ENCODE results near the gene ALKBH6. TPM values are rescaled to one million over a fixed set of nuclear protein-coding genes. Genes with fewer than 3 reads are reported as not detected.

Gene ALKBH6
- total and polyA plus RNA-seq, 4 donors: 10.3 to 25.6 (median 14.6) TPM

DNA sequence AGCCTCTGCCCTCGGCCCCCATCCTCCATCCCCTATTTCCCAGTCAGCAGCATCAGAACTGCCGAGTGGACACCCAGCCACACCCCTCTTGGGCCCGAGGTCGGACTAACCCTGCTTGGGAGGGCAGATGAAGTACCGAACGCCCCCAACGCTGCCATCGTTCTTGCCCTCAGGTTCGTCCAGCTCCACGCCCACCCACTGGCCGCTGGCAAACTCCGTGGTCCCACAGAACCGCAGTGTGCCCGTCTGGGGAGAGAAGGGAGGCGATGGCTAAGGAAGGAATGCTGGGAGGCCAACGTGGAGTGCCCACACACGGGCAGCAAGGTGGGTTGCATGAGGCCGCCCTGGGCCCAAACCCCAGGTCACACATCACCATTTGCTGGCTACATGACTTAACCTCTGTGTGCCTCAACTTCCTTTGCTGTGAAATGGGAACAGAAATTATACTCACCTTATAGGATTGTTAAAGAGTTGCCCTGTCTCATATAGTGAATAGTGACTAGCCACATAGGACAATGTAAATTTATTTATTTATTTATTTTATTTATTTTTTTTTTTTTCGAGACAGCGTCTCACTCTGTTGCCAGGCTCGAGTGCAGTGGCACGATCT is 5.2 kb upstream of the ALKBH6 start:
- Histone ChIP-seq H3K9me3 (ENCODE audit: control insufficient read depth, low read length) (no peaks in the 10 kb centered on the region), H3K4me3 (ENCODE audit: low read length in 2 of 2) (no peak overlapping the region), H3K4me1 (ENCODE audit: control insufficient read depth in 1 of 2, insufficient read depth in 2 of 2, low read length in 2 of 2) (no peaks in the 10 kb centered on the region), H3K27me3 (ENCODE audit: control insufficient read depth in 1 of 2, insufficient read depth in 2 of 2, low read length in 1 of 2) (no peaks in the 10 kb centered on the region), H3K36me3 (ENCODE audit: control insufficient read depth in 1 of 2, insufficient read depth in 2 of 2, low read length in 1 of 2) (peaks cover 0 to 3% of the 10 kb centered on the region in 2 donors), H3K27ac (ENCODE audit: low read depth in 1 of 2, low read length in 2 of 2) (no peak overlapping the region)
- ATAC-seq (ENCODE audit: low FRiP score) (no peak), DNase-seq (no peak)
- 89 to 92% methylated on average over 22 of the region's 22 CpGs for WGBS, 2 donors
- intact Hi-C loops (cut with DNase I): no loop called here

DNA sequence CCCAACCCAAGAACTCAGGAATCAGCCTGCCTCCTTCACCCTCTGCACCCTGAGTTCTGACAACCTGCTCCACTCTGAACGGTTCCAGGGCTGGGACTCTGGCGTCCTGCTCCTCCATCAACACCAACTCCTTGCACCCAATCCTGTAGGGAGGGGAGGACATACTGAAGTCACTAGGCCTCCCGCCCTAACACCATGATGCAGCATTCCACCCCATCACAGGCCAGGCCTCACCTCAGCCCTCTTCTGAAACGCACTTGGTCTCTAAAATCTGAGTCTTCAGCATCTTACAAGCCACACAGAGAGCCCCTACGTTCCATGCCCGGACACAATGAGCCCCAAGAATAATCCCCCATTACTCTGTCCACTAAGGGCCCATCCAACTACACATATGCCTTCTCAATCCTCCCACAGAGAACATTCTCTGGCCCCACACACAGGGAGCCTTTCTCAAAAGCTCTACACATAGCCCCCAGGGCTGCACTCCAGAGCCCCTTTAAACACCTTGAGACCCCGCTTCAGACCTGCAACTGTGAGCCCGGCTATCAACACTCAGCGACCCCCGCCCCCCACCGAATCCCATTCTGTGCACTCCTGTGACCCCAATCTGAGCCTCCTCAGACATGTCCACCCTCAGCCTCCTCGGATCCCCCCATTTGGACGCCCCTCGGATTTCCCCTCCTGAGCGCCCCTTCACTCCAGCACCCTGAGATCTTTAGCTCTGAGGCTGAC is 567 bp downstream of the ALKBH6 start:
- H3K27me3 ChIP-seq (ENCODE audit: control insufficient read depth in 1 of 2, insufficient read depth in 2 of 2, low read length in 1 of 2): no peaks in the 10 kb centered on the region
- H3K4me3 ChIP-seq (ENCODE audit: low read length in 2 of 2): peak overlapping the region; percentile 67 to 73
- ATAC-seq (ENCODE audit: low FRiP score) (no peak), DNase-seq (no peak)
- no peaks in the 10 kb centered on the region for H3K9me3 ChIP-seq (ENCODE audit: control insufficient read depth, low read length)
- H3K36me3 ChIP-seq (ENCODE audit: control insufficient read depth in 1 of 2, insufficient read depth in 2 of 2, low read length in 1 of 2): no peaks in the 10 kb centered on the region
- H3K27ac ChIP-seq (ENCODE audit: low read depth in 1 of 2, low read length in 2 of 2): peak overlapping the region in 1 of 2 donors; percentile 22
- H3K4me1 ChIP-seq (ENCODE audit: control insufficient read depth in 1 of 2, insufficient read depth in 2 of 2, low read length in 2 of 2): no peaks in the 10 kb centered on the region
- intact Hi-C loops (cut with DNase I): loop anchor here in 1 of 2 donors (5.0 kb wide), 1 partner anchor 39 kb away; the partner anchor contains the start of genes THAP8 and WDR62
- WGBS, 2 donors: 26 to 28% methylated on average over 15 of the region's 15 CpGs

DNA sequence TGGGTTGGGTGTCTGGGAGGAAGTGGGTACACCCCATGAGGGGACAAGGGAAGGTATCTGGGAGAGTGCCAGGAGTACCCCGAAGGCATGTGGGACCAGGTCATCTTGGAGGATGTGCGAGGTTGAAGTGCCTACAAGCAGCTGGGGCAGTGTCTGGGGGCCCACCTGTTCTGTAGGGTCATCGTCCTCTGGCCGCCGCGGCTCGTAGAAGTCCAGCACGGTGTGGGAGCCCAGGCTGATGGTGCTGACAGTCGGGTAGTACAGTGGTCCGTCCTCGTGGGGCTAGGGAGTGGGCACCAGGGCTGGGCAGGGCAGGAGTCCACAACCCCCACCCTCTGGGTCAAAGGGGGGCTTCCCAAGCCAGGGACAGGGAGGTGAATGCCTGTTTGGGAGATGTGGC is 3.6 kb downstream of the ALKBH6 start:
- Histone ChIP-seq H3K4me3 (ENCODE audit: low read length in 2 of 2) (no peak overlapping the region), H3K27me3 (ENCODE audit: control insufficient read depth in 1 of 2, insufficient read depth in 2 of 2, low read length in 1 of 2) (no peaks in the 10 kb centered on the region), H3K36me3 (ENCODE audit: control insufficient read depth in 1 of 2, insufficient read depth in 2 of 2, low read length in 1 of 2) (no peaks in the 10 kb centered on the region), H3K4me1 (ENCODE audit: control insufficient read depth in 1 of 2, insufficient read depth in 2 of 2, low read length in 2 of 2) (no peaks in the 10 kb centered on the region), H3K27ac (ENCODE audit: low read depth in 1 of 2, low read length in 2 of 2) (no peak overlapping the region), H3K9me3 (ENCODE audit: control insufficient read depth, low read length) (no peaks in the 10 kb centered on the region)
- 95 to 96% methylated on average over 11 of the region's 11 CpGs for WGBS, 2 donors
- intact Hi-C loops (cut with DNase I): loop anchor here in 1 of 2 donors (5.0 kb wide), 1 partner anchor 42 kb away; the partner anchor contains the start of genes THAP8 and WDR62
- ATAC-seq (ENCODE audit: low FRiP score) (no peak), DNase-seq (no peak)

- Histone ChIP-seq H3K27me3 (ENCODE audit: control insufficient read depth in 1 of 2, insufficient read depth in 2 of 2, low read length in 1 of 2) (no peaks in the 10 kb centered on the region), H3K4me3 (ENCODE audit: low read length in 2 of 2) (no peak overlapping the region), H3K36me3 (ENCODE audit: control insufficient read depth in 1 of 2, insufficient read depth in 2 of 2, low read length in 1 of 2) (no peaks in the 10 kb centered on the region), H3K27ac (ENCODE audit: low read depth in 1 of 2, low read length in 2 of 2) (peak overlapping the region in 1 of 2 donors; percentile 7), H3K9me3 (ENCODE audit: control insufficient read depth, low read length) (no peaks in the 10 kb centered on the region), H3K4me1 (ENCODE audit: control insufficient read depth in 1 of 2, insufficient read depth in 2 of 2, low read length in 2 of 2) (no peaks in the 10 kb centered on the region)
- DNase-seq (no peak), ATAC-seq (ENCODE audit: low FRiP score) (no peak)
- intact Hi-C loops (cut with DNase I): loop anchor here in 1 of 2 donors (5.0 kb wide), 1 partner anchor 42 kb away; the partner anchor contains the start of genes THAP8 and WDR62
- 48 to 53% methylated on average over 15 of the region's 15 CpGs for WGBS, 2 donors
Observed at GRCh38 chr19:36009633-36010379, 4.2 kb downstream of the ALKBH6 start.

GRCh38 chr19:36009220-36009619 is 4.8 kb downstream of the ALKBH6 start:
- intact Hi-C loops (cut with DNase I): no loop called here
- Histone ChIP-seq H3K27ac (ENCODE audit: low read depth in 1 of 2, low read length in 2 of 2) (no peak overlapping the region), H3K4me1 (ENCODE audit: control insufficient read depth in 1 of 2, insufficient read depth in 2 of 2, low read length in 2 of 2) (no peaks in the 10 kb centered on the region), H3K4me3 (ENCODE audit: low read length in 2 of 2) (no peak overlapping the region), H3K36me3 (ENCODE audit: control insufficient read depth in 1 of 2, insufficient read depth in 2 of 2, low read length in 1 of 2) (no peaks in the 10 kb centered on the region), H3K27me3 (ENCODE audit: control insufficient read depth in 1 of 2, insufficient read depth in 2 of 2, low read length in 1 of 2) (no peaks in the 10 kb centered on the region), H3K9me3 (ENCODE audit: control insufficient read depth, low read length) (no peaks in the 10 kb centered on the region)
- WGBS, 2 donors: 1 to 2% methylated on average over 37 to 50 of the region's 50 CpGs
- ATAC-seq (ENCODE audit: low FRiP score): peak; percentile 75
- peak; percentile 80 to 91 for DNase-seq

- Histone ChIP-seq H3K4me1 (ENCODE audit: control insufficient read depth in 1 of 2, insufficient read depth in 2 of 2, low read length in 2 of 2) (no peaks in the 10 kb centered on the region), H3K4me3 (ENCODE audit: low read length in 2 of 2) (no peak within 1 kb of the TSS), H3K27me3 (ENCODE audit: control insufficient read depth in 1 of 2, insufficient read depth in 2 of 2, low read length in 1 of 2) (no peaks in the 10 kb centered on the region), H3K36me3 (ENCODE audit: control insufficient read depth in 1 of 2, insufficient read depth in 2 of 2, low read length in 1 of 2) (no peaks in the 10 kb centered on the region), H3K9me3 (ENCODE audit: control insufficient read depth, low read length) (no peaks in the 10 kb centered on the region), H3K27ac (ENCODE audit: low read depth in 1 of 2, low read length in 2 of 2) (peak within 1 kb of the TSS in 1 of 2 donors; percentile 7)
- ATAC-seq (ENCODE audit: low FRiP score): no peak
- 49 to 53% methylated on average over 19 of the region's 19 CpGs for WGBS, 2 donors
- intact Hi-C loops (cut with DNase I): no loop called here
- no peak for DNase-seq
Observed at GRCh38 chr19:36008336-36008978, 5.6 kb downstream of the ALKBH6 start, which contains the start of gene SYNE4. Gene SYNE4 (minus strand): TSS chr19:36008813. CDS start chr19:36008681, 132 bp downstream.

GRCh38 chr19:36006955-36007354 is 7.1 kb downstream of the ALKBH6 start:
- no peaks in the 10 kb centered on the region for H3K36me3 ChIP-seq (ENCODE audit: control insufficient read depth in 1 of 2, insufficient read depth in 2 of 2, low read length in 1 of 2)
- H3K9me3 ChIP-seq (ENCODE audit: control insufficient read depth, low read length): no peaks in the 10 kb centered on the region
- no peak overlapping the region for H3K4me3 ChIP-seq (ENCODE audit: low read length in 2 of 2)
- H3K27me3 ChIP-seq (ENCODE audit: control insufficient read depth in 1 of 2, insufficient read depth in 2 of 2, low read length in 1 of 2): no peaks in the 10 kb centered on the region
- DNase-seq (no peak), ATAC-seq (ENCODE audit: low FRiP score) (no peak)
- WGBS, 2 donors: 87 to 90% methylated on average over 5 of the region's 5 CpGs
- intact Hi-C loops (cut with DNase I): no loop called here
- no peak overlapping the region for H3K27ac ChIP-seq (ENCODE audit: low read depth in 1 of 2, low read length in 2 of 2)
- H3K4me1 ChIP-seq (ENCODE audit: control insufficient read depth in 1 of 2, insufficient read depth in 2 of 2, low read length in 2 of 2): no peaks in the 10 kb centered on the region

- Histone ChIP-seq H3K4me1 (ENCODE audit: control insufficient read depth in 1 of 2, insufficient read depth in 2 of 2, low read length in 2 of 2) (no peaks in the 10 kb centered on the region), H3K9me3 (ENCODE audit: control insufficient read depth, low read length) (no peaks in the 10 kb centered on the region), H3K36me3 (ENCODE audit: control insufficient read depth in 1 of 2, insufficient read depth in 2 of 2, low read length in 1 of 2) (peaks cover 0 to 4% of the 10 kb centered on the region in 2 donors), H3K27me3 (ENCODE audit: control insufficient read depth in 1 of 2, insufficient read depth in 2 of 2, low read length in 1 of 2) (no peaks in the 10 kb centered on the region), H3K4me3 (ENCODE audit: low read length in 2 of 2) (no peak overlapping the region), H3K27ac (ENCODE audit: low read depth in 1 of 2, low read length in 2 of 2) (no peak overlapping the region)
- DNase-seq: no peak
- 94 to 100% methylated on average over 4 of the region's 4 CpGs for WGBS, 2 donors
- intact Hi-C loops (cut with DNase I): no loop called here
- ATAC-seq (ENCODE audit: low FRiP score): no peak
Observed at GRCh38 chr19:36003284-36003683, 10.7 kb downstream of the ALKBH6 start.

All from aorta (tissue), 5 donors.